HG03575 (cell line): ENCODE data around the gene B3GNT4.
"Not testable (repeated sequence)": the region's sequence is repeated elsewhere in the genome, so short reads cannot be mapped to it uniquely, and the experiment has no call there.

ENCODE experiments used
- ATAC-seq: cut with Tn5 transposase; IDR thresholded peaks from one replicate; pipeline ENCODE4 v1.9.1; 2021; ENCODE audit not compliant: unreplicated experiment, insufficient number of reproducible peaks, low FRiP score; ENCODE audit errors: extremely low read depth

The B3GNT4 gene

GRCh38 chr12:122258462-122258861 is 55.0 kb downstream of the B3GNT4 start:
- not testable (repeated sequence) for ATAC-seq
